Panc1 (cell line): ENCODE measurements around the gene ACTL7A. TPM values are rescaled to one million over a fixed set of nuclear protein-coding genes. Genes with fewer than 3 reads are reported as not detected.

Experiments used
- ATAC-seq: fragments of 200-7000 bp; cut with Tn5 transposase; 2 replicates; pipeline ENCODE4 v1.9.1; 2020; ENCODE audit warnings: mild to moderate bottlenecking, moderate library complexity
- BruUV-seq: library from RNA; stranded (reverse); fragments of 400-500 nt; replicated peaks from 2 replicates; lab custom pipeline; 2021; lab: Mats Ljungman, UMichigan
- CTCF ChIA-PET: fragments of 300-600 bp; sonication (Branson Sonifier 250); formaldehyde crosslinking; loops from one replicate; lab custom pipeline; 2022; ENCODE audit warnings: antibody characterized with exemption; lab: Charles Lee
- POLR2A ChIA-PET: fragments of 300-600 bp; sonication (Branson Sonifier 250); formaldehyde crosslinking; loops from one replicate; lab custom pipeline; 2022; ENCODE audit warnings: antibody characterized with exemption; lab: Charles Lee
- DNase-seq: peaks from one replicate; pipeline ENCODE4 v3.0.0-alpha.2; 2010; ENCODE audit warnings: low read depth, low spot score
- H3K27ac ChIP-seq: 2 replicates; pipeline ENCODE4 v1.5.1; 2011; ENCODE audit warnings: mild to moderate bottlenecking, low read length, inconsistent platforms
- H3K27me3 ChIP-seq: fragments of 200-500 bp; sonication (Bioruptor generic); 2 replicates; pipeline ENCODE4 v1.6.0; 2014; ENCODE audit warnings: low read length, inconsistent platforms; ENCODE audit not compliant: control insufficient read depth, insufficient read depth
- H3K36me3 ChIP-seq: fragments of 200-500 bp; sonication (Bioruptor generic); 2 replicates; pipeline ENCODE4 v1.5.1; 2014; ENCODE audit warnings: inconsistent platforms, mild to moderate bottlenecking, low read length, moderate library complexity; ENCODE audit not compliant: control insufficient read depth, insufficient read depth
- H3K4me1 ChIP-seq: 2 replicates; pipeline ENCODE4 v1.5.1; 2011; ENCODE audit warnings: inconsistent platforms, mild to moderate bottlenecking, low read length, moderate library complexity; ENCODE audit not compliant: control insufficient read depth, insufficient read depth
- H3K4me3 ChIP-seq, 2 experiments: 2 replicates each; pipeline ENCODE4 v1.5.1; 2011 to 2012; ENCODE audit warnings: low read depth in 2 of 2, low read length in 2 of 2, mild to moderate bottlenecking in 2 of 2, inconsistent platforms in 1 of 2, moderate library complexity in 1 of 2
- H3K9me3 ChIP-seq: fragments of 200-500 bp; sonication (Bioruptor generic); 2 replicates; pipeline ENCODE4 v1.5.1; 2014; ENCODE audit warnings: low read depth, mild to moderate bottlenecking, inconsistent platforms, low read length, moderate library complexity; ENCODE audit not compliant: control insufficient read depth, insufficient read depth
- CTCF ChIP-seq: fragments of 450-650 bp; IDR thresholded peaks from 2 replicates; pipeline ENCODE4 v1.5.1; 2017; ENCODE audit warnings: mild to moderate bottlenecking
- POLR2AphosphoS5 ChIP-seq: IDR thresholded peaks from 2 replicates; pipeline ENCODE4 v1.6.1; 2012; ENCODE audit warnings: mild to moderate bottlenecking, low read depth, low read length, moderate library complexity
- REST ChIP-seq, 2 experiments: IDR thresholded peaks; 2 replicates each; pipeline ENCODE4 v1.6.1; 2011 to 2012; ENCODE audit warnings: low read depth in 2 of 2, control low read depth in 1 of 2, low read length in 1 of 2, mild to moderate bottlenecking in 1 of 2, moderate library complexity in 1 of 2; ENCODE audit not compliant: insufficient read depth in 1 of 2
- SIN3A ChIP-seq: IDR thresholded peaks from 2 replicates; pipeline ENCODE4 v1.6.1; 2012; ENCODE audit warnings: low read depth, mild to moderate bottlenecking, low read length, moderate library complexity, borderline replicate concordance; ENCODE audit not compliant: insufficient read depth
- TCF7L2 ChIP-seq: IDR thresholded peaks from 2 replicates; pipeline ENCODE4 v1.6.1; 2011; ENCODE audit warnings: mild to moderate bottlenecking, low read depth, low read length, inconsistent platforms
- in situ Hi-C: cut with HindIII; loops from 2 replicates; pipeline ENCODE4 v1.10.0; 2016; ENCODE audit warnings: low sequenced_read_pairs, low pct_unique_long_range_greater_than_20kb
- intact Hi-C: fragments of 100-400 bp; cut with micrococcal nuclease; formaldehyde crosslinking; loops from one replicate; pipeline ENCODE4 v1.10.0; 2022; ENCODE audit not compliant: unreplicated experiment
- total RNA-seq: library from RNA; stranded (reverse); gene quantifications from one replicate; pipeline ENCODE4 v1.2.1, GENCODE V29; 2021; ENCODE audit not compliant: unreplicated experiment

The ACTL7A gene
- total RNA-seq, 1 experiment from 2014 or later, result not detected

- no peak overlapping the region for H3K4me3 ChIP-seq
- no peaks in the 10 kb centered on the region; the same call in 1 of the 2 replicates for H3K27me3 ChIP-seq
- intact Hi-C loops (no loop called here), in situ Hi-C loops (no loop called here)
- no peaks in the 10 kb centered on the region for H3K4me1 ChIP-seq
- no peaks in the 10 kb centered on the region for H3K36me3 ChIP-seq
- no peak overlapping the region for H3K27ac ChIP-seq
- ChIA-PET POLR2A (no interaction called here), CTCF (no interaction called here)
- BruUV-seq, result no TSS peak
- TF ChIP-seq POLR2AphosphoS5 (no peak), CTCF (0 out of 2 replicates have a peak, but pooled peaks have one; percentile 7)
- DNase-seq (peak; percentile 20), ATAC-seq (no peak)
- H3K9me3 ChIP-seq, result no peaks in the 10 kb centered on the region
Observed at GRCh38 chr9:108813951-108814601, 48.0 kb upstream of the ACTL7A start.

GRCh38 chr9:108815156-108815555 lies 46.9 kb upstream of the ACTL7A start:
- DNase-seq (no peak), ATAC-seq (no peak)
- Histone ChIP-seq H3K27ac (no peak overlapping the region), H3K9me3 (no peaks in the 10 kb centered on the region), H3K36me3 (no peaks in the 10 kb centered on the region), H3K4me1 (no peaks in the 10 kb centered on the region), H3K27me3 (no peaks in the 10 kb centered on the region), H3K4me3 (no peak overlapping the region)
- ChIA-PET POLR2A (no interaction called here), CTCF (no interaction called here)
- in situ Hi-C loops, result no loop called here
- no TSS peak for BruUV-seq
- intact Hi-C loops, result no loop called here
- no peak for TF ChIP-seq SIN3A
- no peak for TF ChIP-seq POLR2AphosphoS5
- no peak for TF ChIP-seq TCF7L2
- no peak for TF ChIP-seq REST (IDR thresholded peaks at IDR 0.05; ENCODE audit: insufficient read depth in 1 of 2, low read depth in 2 of 2, low read length in 1 of 2)
- TF ChIP-seq CTCF, result no peak
